SW480 (cell line): Measurements from ENCODE around the gene KLF18.
A peak's percentile ranks its signal among the peaks of the same experiment; 100 is the strongest.
"Not testable (repeated sequence)": the region's sequence is repeated elsewhere in the genome, so short reads cannot be mapped to it uniquely, and the experiment has no call there.

ENCODE experiments used
- DNase-seq: peaks from one replicate; pipeline ENCODE4 v3.0.0-alpha.2; 2016; ENCODE audit warnings: low spot score

KLF18 gene

GRCh38 chr1:44141531-44141930 is at the start of gene KLF18:
Gene KLF18, minus strand, starts transcription at chr1:44141631. Its CDS starts 0 bp downstream, at chr1:44141631.
- DNase-seq = no peak

- DNase-seq = no peak
These were observed 33.2 kb upstream of the KLF18 start for GRCh38 chr1:44174630-44175029.

- DNase-seq = no peak
These were observed 28.9 kb upstream of the KLF18 start for GRCh38 chr1:44170281-44170823.

GRCh38 chr1:44168520-44169098 is 27.2 kb upstream of the KLF18 start:
- DNase-seq = no peak

- DNase-seq = no peak
These were observed 20.1 kb upstream of the KLF18 start for GRCh38 chr1:44161546-44161945.

GRCh38 chr1:44158871-44159270 is 17.4 kb upstream of the KLF18 start:
- no peak for DNase-seq

- no peak for DNase-seq
These were observed 16.5 kb upstream of the KLF18 start for GRCh38 chr1:44157903-44158302.

GRCh38 chr1:44154049-44154448 is 12.6 kb upstream of the KLF18 start:
- peak; percentile 31 for DNase-seq

GRCh38 chr1:44152692-44153091 is 11.3 kb upstream of the KLF18 start:
- DNase-seq = no peak

- DNase-seq = no peak
These were observed 10.4 kb upstream of the KLF18 start for GRCh38 chr1:44151808-44152207.

GRCh38 chr1:44151332-44151731 is 9.9 kb upstream of the KLF18 start:
- DNase-seq = no peak

- no peak for DNase-seq
These were observed 6.2 kb upstream of the KLF18 start for GRCh38 chr1:44147582-44147981.

- DNase-seq = no peak
These were observed 5.3 kb upstream of the KLF18 start for GRCh38 chr1:44146536-44147361.

GRCh38 chr1:44144962-44145756 is 3.7 kb upstream of the KLF18 start:
- DNase-seq = no peak

- DNase-seq = not testable (repeated sequence)
These were observed 1.9 kb downstream of the KLF18 start for GRCh38 chr1:44139565-44139964.

GRCh38 chr1:44138239-44138638 is 3.2 kb downstream of the KLF18 start:
- DNase-seq = no peak

- no peak for DNase-seq
These were observed 5.5 kb downstream of the KLF18 start for GRCh38 chr1:44135886-44136285.

GRCh38 chr1:44134071-44134920 is 7.1 kb downstream of the KLF18 start:
- DNase-seq = no peak

GRCh38 chr1:44131411-44131810 is 10.0 kb downstream of the KLF18 start:
- no peak for DNase-seq

- DNase-seq = no peak
These were observed 11.6 kb downstream of the KLF18 start for GRCh38 chr1:44129616-44130500.
